Endodermal cell (in vitro differentiated cells): Measurements from ENCODE around the gene SCYGR8. TPM values are rescaled to one million over a fixed set of nuclear protein-coding genes. Genes with fewer than 3 reads are reported as not detected.

Source experiments
- DNase-seq: peaks from one replicate; pipeline ENCODE4 v3.0.0-alpha.2; 2017
- H3K27ac ChIP-seq: 2 replicates; pipeline ENCODE4 v1.5.1; 2013; ENCODE audit warnings: mild to moderate bottlenecking, low read depth, low read length, moderate library complexity
- H3K27me3 ChIP-seq: 2 replicates; pipeline ENCODE4 v1.6.1; 2013; ENCODE audit warnings: mild to moderate bottlenecking, low read length, moderate library complexity; ENCODE audit not compliant: insufficient read depth, control insufficient read depth, poor library complexity, severe bottlenecking
- H3K36me3 ChIP-seq: 2 replicates; pipeline ENCODE4 v1.7.0; 2013; ENCODE audit warnings: mild to moderate bottlenecking, low read length, moderate library complexity; ENCODE audit not compliant: control insufficient read depth, insufficient read depth
- H3K4me1 ChIP-seq: one replicate; pipeline ENCODE4 v1.7.0; 2013; ENCODE audit warnings: low read length; ENCODE audit not compliant: control insufficient read depth, insufficient read depth
- H3K4me3 ChIP-seq: 2 replicates; pipeline ENCODE4 v1.5.1; 2013; ENCODE audit warnings: mild to moderate bottlenecking, low read length, moderate library complexity
- H3K9ac ChIP-seq: 2 replicates; pipeline ENCODE4 v1.6.1; 2013; ENCODE audit warnings: mild to moderate bottlenecking, low read length, moderate library complexity; ENCODE audit not compliant: poor library complexity, severe bottlenecking; ENCODE audit errors: extremely low read depth
- H3K9me3 ChIP-seq: 2 replicates; pipeline ENCODE4 v1.6.1; 2013; ENCODE audit warnings: mild to moderate bottlenecking, low read length, moderate library complexity; ENCODE audit not compliant: control insufficient read depth
- H3K27ac Mint-ChIP-seq: 2 replicates; pipeline ENCODE4 v1.8.0; 2020; ENCODE audit warnings: mixed read lengths
- H3K27me3 Mint-ChIP-seq: 2 replicates; pipeline ENCODE4 v1.8.0; 2021; ENCODE audit warnings: mild to moderate bottlenecking, mixed read lengths; ENCODE audit not compliant: insufficient read depth
- H3K36me3 Mint-ChIP-seq: 2 replicates; pipeline ENCODE4 v1.8.0; 2020; ENCODE audit warnings: low read depth, mixed read lengths
- H3K4me1 Mint-ChIP-seq: 2 replicates; pipeline ENCODE4 v1.8.0; 2020; ENCODE audit warnings: mixed read lengths
- H3K4me3 Mint-ChIP-seq: 2 replicates; pipeline ENCODE4 v1.8.0; 2020; ENCODE audit warnings: mild to moderate bottlenecking, moderate library complexity, mixed read lengths
- H3K9me3 Mint-ChIP-seq: 2 replicates; pipeline ENCODE4 v1.8.0; 2020; ENCODE audit warnings: mild to moderate bottlenecking, mixed read lengths
- CTCF ChIP-seq: fragments of 200-600 bp; sonication (generic); conservative IDR thresholded peaks from 2 replicates; pipeline ENCODE4 v1.5.0; 2021; ENCODE audit warnings: antibody characterized with exemption, mild to moderate bottlenecking
- WGBS, 2 experiments: methylation state at CpG; one replicate each; pipeline versions ENCODE4 v1.1.5 to v1.1.7; 2013; ENCODE audit warnings: missing lambda C conversion rate in 2 of 2, mixed read lengths in 1 of 2; ENCODE audit not compliant: insufficient coverage in 1 of 2, insufficient read length in 1 of 2; 5-methylcytosine and 5-hydroxymethylcytosine counted together
- total RNA-seq, 2 donors: library from RNA; stranded (reverse); fragmentation: NEBNext Ultra II Directional in 1 of 2; extraction: Animal tissue kit (Norgen Biotek cat#: 25700) in 1 of 2; gene quantifications; 2 replicates in 1 of 2; 3 replicates in 1 of 2; pipeline ENCODE4 v1.2.1, GENCODE V29; 2021

SCYGR8 gene
- total RNA-seq, 2 donors from 2014 or later: not detected

DNA sequence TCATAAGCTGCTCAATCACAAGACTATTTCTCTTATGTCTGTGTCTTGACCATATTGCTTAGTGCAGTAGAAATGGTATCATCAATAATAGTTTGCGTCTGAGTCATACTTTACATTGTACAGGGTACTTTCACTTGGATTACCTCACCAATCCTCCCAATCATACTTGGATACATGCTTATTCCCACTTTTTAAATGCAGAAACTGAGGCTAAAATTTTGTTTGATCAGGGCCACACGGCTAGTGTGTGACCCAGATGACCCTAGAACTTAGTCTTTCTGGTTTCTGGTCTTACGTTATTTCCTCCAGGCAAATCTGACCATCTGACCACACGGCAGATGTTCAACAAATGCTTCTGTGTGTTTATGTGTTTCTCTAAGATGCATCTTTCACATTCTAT, 44.1 kb downstream of the SCYGR8 start:
- WGBS, 2 experiments: 87 to 95% methylated on average over 2 to 4 of the region's 4 CpGs
- Histone ChIP-seq H3K27ac (no peak overlapping the region), H3K27me3 (no peaks in the 10 kb centered on the region), H3K4me3 (no peak overlapping the region), H3K9ac (no peak overlapping the region), H3K36me3 (no peaks in the 10 kb centered on the region), H3K4me1 (no peaks in the 10 kb centered on the region), H3K9me3 (no peaks in the 10 kb centered on the region)
- no peak for TF ChIP-seq CTCF
- no peak overlapping the region for H3K27ac Mint-ChIP-seq
- H3K36me3 Mint-ChIP-seq: no peaks in the 10 kb centered on the region
- no peaks in the 10 kb centered on the region for H3K27me3 Mint-ChIP-seq
- no peak for DNase-seq
- H3K9me3 Mint-ChIP-seq: no peaks in the 10 kb centered on the region
- no peak overlapping the region for H3K4me3 Mint-ChIP-seq
- peaks cover 7% of the 10 kb centered on the region for H3K4me1 Mint-ChIP-seq

DNA sequence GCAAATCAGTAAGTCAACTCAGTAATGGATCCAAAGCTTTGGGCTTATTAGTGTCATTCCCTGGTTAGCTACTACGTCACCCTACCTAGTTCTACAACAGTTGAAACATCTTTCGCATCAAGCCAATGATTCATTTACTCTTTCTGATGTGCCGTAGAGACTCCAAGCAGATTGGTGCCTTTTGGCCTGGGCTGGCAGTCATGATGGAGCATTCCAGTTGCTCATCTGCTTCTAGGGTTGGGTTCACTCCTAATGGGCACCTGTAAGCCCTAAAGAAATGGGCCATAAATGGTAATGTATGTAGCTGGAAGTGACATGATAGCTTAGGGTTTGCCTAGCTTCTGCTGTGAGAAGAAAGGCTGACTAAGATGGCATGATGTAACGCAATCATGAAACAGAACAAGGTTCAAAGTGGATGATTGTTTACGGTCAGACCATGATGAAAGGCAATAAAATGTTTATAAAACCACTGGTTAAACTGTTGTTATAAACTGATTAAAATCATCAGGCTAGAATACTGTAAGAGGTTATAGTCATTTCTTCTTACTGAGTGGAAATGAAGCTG, 47.5 kb downstream of the SCYGR8 start:
- H3K27ac Mint-ChIP-seq: no peak overlapping the region
- no peaks in the 10 kb centered on the region for H3K36me3 Mint-ChIP-seq
- H3K36me3 ChIP-seq: no peaks in the 10 kb centered on the region
- no peak overlapping the region for H3K9ac ChIP-seq
- DNase-seq: no peak
- no peak overlapping the region for H3K27ac ChIP-seq
- H3K4me3 Mint-ChIP-seq: no peak overlapping the region
- no peaks in the 10 kb centered on the region for H3K27me3 Mint-ChIP-seq
- 96 to 100% methylated on average over 4 to 5 of the region's 5 CpGs for WGBS, 2 experiments
- no peak overlapping the region for H3K4me3 ChIP-seq
- no peaks in the 10 kb centered on the region for H3K9me3 Mint-ChIP-seq
- TF ChIP-seq CTCF: no peak
- no peaks in the 10 kb centered on the region for H3K9me3 ChIP-seq
- no peaks in the 10 kb centered on the region for H3K4me1 Mint-ChIP-seq
- no peaks in the 10 kb centered on the region for H3K4me1 ChIP-seq
- H3K27me3 ChIP-seq: no peaks in the 10 kb centered on the region

Other genes starting within 250 kb of the SCYGR8 start
- not detected for gene SCYGR2, start 147.0 kb upstream of the SCYGR8 start, total RNA-seq
- not detected for gene SCYGR3, start 131.1 kb upstream of the SCYGR8 start, total RNA-seq
- gene SCYGR4, start 128.4 kb upstream of the SCYGR8 start, total RNA-seq: not detected
- not detected for gene SCYGR5, start 79.1 kb upstream of the SCYGR8 start, total RNA-seq
- gene SLC19A3, start 27.9 kb upstream of the SCYGR8 start, total RNA-seq: 1 to 10 TPM in 1 of 2 donors, under 1 TPM in 1; 0.68 to 1.1 TPM
- gene SCYGR6, start 21.1 kb upstream of the SCYGR8 start, total RNA-seq: not detected
- not detected for gene SCYGR7, start 17.6 kb upstream of the SCYGR8 start, total RNA-seq
- gene CCL20, start 67.9 kb downstream of the SCYGR8 start, total RNA-seq: not detected
- gene DAW1, start 125.7 kb downstream of the SCYGR8 start, total RNA-seq: under 1 TPM in 1 of 2 donors, not detected in 1; 0.27 TPM